Fibroblast of skin of left quadriceps (primary cell): Measurements from ENCODE around the gene TRIOBP.
"Not testable (repeated sequence)": the region's sequence is repeated elsewhere in the genome, so short reads cannot be mapped to it uniquely, and the experiment has no call there.

Experiments
- DNase-seq, 2 experiments: peaks; one replicate each; pipeline ENCODE4 v3.0.0-alpha.2; 2013; ENCODE audit warnings: low read depth in 2 of 2

The TRIOBP gene

GRCh38 chr22:37775785-37776638 lies 79.2 kb downstream of the TRIOBP start:
- peak; percentile 10 to 25 for DNase-seq

GRCh38 chr22:37776639-37777005 lies 79.8 kb downstream of the TRIOBP start:
- DNase-seq = no peak

GRCh38 chr22:37777122-37777687 lies 80.4 kb downstream of the TRIOBP start:
- peak; percentile 31 to 34 for DNase-seq

- DNase-seq = no peak
Measured at GRCh38 chr22:37778370-37779009, 81.6 kb downstream of the TRIOBP start.

- DNase-seq = no peak
Measured at GRCh38 chr22:37781434-37782059, 84.7 kb downstream of the TRIOBP start.

- DNase-seq = no peak
Measured at GRCh38 chr22:37782340-37783168, 85.7 kb downstream of the TRIOBP start.

GRCh38 chr22:37784829-37785495 lies 88.1 kb downstream of the TRIOBP start:
- DNase-seq = no peak

GRCh38 chr22:37790234-37790633 lies 93.4 kb downstream of the TRIOBP start:
- no peak for DNase-seq

- DNase-seq = no peak
Measured at GRCh38 chr22:37792494-37792893, 95.6 kb downstream of the TRIOBP start.

GRCh38 chr22:37794376-37794775 lies 97.5 kb downstream of the TRIOBP start:
- DNase-seq = no peak

GRCh38 chr22:37796079-37796478 lies 99.2 kb downstream of the TRIOBP start:
- DNase-seq = no peak

GRCh38 chr22:37797259-37797658 lies 100.4 kb downstream of the TRIOBP start:
- DNase-seq = not testable (repeated sequence)

- DNase-seq = no peak
Measured at GRCh38 chr22:37797874-37798500, 101.1 kb downstream of the TRIOBP start.

GRCh38 chr22:37799979-37800378 lies 103.1 kb downstream of the TRIOBP start:
- not testable (repeated sequence) for DNase-seq

- no peak for DNase-seq
Measured at GRCh38 chr22:37801946-37802309, 105.1 kb downstream of the TRIOBP start.

GRCh38 chr22:37802310-37803194 lies 105.7 kb downstream of the TRIOBP start:
- DNase-seq = no peak

- DNase-seq = no peak
Measured at GRCh38 chr22:37803195-37803638, 106.4 kb downstream of the TRIOBP start.

- DNase-seq = no peak
Measured at GRCh38 chr22:37803639-37804351, 106.9 kb downstream of the TRIOBP start.
